ENCODE measurements around the gene FCHSD2. TPM values are rescaled to one million over a fixed set of nuclear protein-coding genes. Genes with fewer than 3 reads are reported as not detected.

FCHSD2 gene
- total RNA-seq, 2 donors from 2014 or later = 56.5 to 75.3 TPM

DNA sequence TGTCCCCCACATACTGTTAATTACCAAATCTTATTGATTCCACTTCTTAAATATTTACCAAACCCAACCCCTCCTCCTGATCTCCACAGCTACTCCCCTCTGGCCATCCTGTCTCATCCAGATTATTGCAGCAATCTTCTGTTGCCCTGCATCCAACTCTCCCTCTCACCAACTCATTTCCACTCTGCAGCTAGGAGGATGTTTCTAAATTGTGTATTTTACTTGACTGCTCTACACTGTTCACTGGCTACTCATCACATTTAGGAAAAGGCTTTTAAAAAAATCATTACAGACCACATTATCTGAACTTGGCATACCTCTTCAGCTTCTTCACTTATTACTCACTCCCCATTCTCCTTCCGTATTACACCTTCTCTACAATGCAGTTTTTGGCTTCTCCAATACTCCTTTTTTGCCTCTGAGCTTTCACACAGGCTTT lies 210.0 kb downstream of the FCHSD2 start:
- DNase-seq (ENCODE audit: low spot score) (no peak), ATAC-seq (ENCODE audit: insufficient number of reproducible peaks, low FRiP score, low read depth) (no peak)
- H3K36me3 ChIP-seq = no peaks in the 10 kb centered on the region
- no peaks in the 10 kb centered on the region for H3K27me3 ChIP-seq (replicated peaks; ENCODE audit: insufficient read depth)
- TF ChIP-seq, protein P1, sequence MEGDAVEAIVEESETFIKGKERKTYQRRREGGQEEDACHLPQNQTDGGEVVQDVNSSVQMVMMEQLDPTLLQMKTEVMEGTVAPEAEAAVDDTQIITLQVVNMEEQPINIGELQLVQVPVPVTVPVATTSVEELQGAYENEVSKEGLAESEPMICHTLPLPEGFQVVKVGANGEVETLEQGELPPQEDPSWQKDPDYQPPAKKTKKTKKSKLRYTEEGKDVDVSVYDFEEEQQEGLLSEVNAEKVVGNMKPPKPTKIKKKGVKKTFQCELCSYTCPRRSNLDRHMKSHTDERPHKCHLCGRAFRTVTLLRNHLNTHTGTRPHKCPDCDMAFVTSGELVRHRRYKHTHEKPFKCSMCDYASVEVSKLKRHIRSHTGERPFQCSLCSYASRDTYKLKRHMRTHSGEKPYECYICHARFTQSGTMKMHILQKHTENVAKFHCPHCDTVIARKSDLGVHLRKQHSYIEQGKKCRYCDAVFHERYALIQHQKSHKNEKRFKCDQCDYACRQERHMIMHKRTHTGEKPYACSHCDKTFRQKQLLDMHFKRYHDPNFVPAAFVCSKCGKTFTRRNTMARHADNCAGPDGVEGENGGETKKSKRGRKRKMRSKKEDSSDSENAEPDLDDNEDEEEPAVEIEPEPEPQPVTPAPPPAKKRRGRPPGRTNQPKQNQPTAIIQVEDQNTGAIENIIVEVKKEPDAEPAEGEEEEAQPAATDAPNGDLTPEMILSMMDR (IDR thresholded peaks at IDR 0.05) = no peak
- no peak overlapping the region for H3K27ac ChIP-seq
- no peak overlapping the region for H3K4me3 ChIP-seq
- no peaks in the 10 kb centered on the region for H3K9me3 ChIP-seq
- H3K4me1 ChIP-seq (ENCODE audit: control insufficient read depth in 1 of 2, low read depth in 2 of 2) = peaks cover 23 to 33% of the 10 kb centered on the region in 2 donors

DNA sequence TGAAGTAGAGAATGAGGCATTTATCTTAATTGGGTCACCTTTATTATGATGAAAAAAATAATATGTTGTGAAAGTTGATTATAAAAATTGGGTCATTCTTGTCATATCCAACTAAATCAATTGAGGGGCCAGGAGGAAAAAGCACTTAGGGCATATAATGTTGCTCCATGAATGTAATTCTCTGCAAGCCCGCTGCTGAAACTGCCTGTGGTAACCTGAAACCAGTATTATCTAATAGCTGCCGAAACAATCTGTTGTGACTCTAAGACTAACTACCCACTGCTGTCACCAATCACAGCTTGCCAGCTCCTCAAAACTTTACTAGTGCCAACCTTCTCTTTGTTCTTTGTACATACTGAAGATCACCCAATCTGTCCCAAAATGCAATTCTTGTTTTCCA lies 212.1 kb downstream of the FCHSD2 start:
- peaks cover 5 to 20% of the 10 kb centered on the region in 2 donors for H3K4me1 ChIP-seq (ENCODE audit: control insufficient read depth in 1 of 2, low read depth in 2 of 2)
- TF ChIP-seq, protein P1 (IDR thresholded peaks at IDR 0.05) = no peak
- H3K27ac ChIP-seq = no peak overlapping the region
- H3K36me3 ChIP-seq = peaks cover 7% of the 10 kb centered on the region
- DNase-seq (ENCODE audit: low spot score) = no peak
- no peaks in the 10 kb centered on the region for H3K9me3 ChIP-seq
- no peak for ATAC-seq (ENCODE audit: insufficient number of reproducible peaks, low FRiP score, low read depth)
- H3K4me3 ChIP-seq = no peak overlapping the region
- H3K27me3 ChIP-seq (replicated peaks; ENCODE audit: insufficient read depth) = no peaks in the 10 kb centered on the region

DNA sequence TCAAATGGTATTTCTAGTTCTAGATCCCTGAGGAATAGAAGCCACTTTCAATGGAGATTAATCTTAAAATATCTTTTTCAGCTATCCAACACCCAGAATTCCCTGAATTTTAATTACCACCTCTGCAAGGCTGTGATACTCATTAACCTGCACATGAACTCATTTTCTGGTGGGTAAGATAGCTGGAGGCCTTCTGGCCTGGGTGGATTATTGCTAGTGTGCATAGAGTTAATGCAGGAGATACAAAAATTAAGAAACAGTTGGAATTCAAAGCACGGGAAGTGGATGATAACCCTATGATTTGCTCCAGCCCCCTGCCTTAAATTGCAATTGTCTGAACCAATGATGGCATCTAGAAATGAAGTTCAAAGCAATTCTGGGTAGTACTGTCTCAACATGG lies 212.9 kb downstream of the FCHSD2 start:
- Histone ChIP-seq H3K36me3 (peaks cover 7% of the 10 kb centered on the region), H3K4me3 (no peak overlapping the region), H3K4me1 (ENCODE audit: control insufficient read depth in 1 of 2, low read depth in 2 of 2) (peaks cover 2 to 17% of the 10 kb centered on the region in 2 donors), H3K9me3 (no peaks in the 10 kb centered on the region), H3K27me3 (replicated peaks; ENCODE audit: insufficient read depth) (no peaks in the 10 kb centered on the region), H3K27ac (no peak overlapping the region)
- no peak for DNase-seq (ENCODE audit: low spot score)
- ATAC-seq (ENCODE audit: insufficient number of reproducible peaks, low FRiP score, low read depth) = no peak
- TF ChIP-seq, protein P1 (IDR thresholded peaks at IDR 0.05) = no peak

DNA sequence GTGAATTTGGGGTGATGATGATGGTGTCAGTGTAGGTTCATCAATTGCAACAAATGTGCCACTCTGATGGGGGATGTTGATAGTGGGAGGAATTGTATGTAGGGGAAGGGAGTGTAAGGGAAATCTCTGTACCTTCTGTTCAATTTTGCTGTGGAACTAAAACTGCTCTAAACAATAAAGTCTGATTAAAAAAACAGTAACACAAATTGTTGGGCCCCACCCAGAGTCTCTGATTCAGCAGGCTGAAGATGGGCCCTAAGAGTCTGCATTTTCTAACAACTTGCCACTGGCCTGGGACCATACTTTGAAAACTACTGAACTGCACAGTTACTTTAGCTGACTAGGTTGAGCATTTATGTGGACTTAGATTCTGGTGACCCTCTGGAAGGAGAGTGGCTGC lies 214.7 kb downstream of the FCHSD2 start:
- Histone ChIP-seq H3K4me1 (ENCODE audit: control insufficient read depth in 1 of 2, low read depth in 2 of 2) (peaks cover 5 to 15% of the 10 kb centered on the region in 2 donors), H3K27me3 (replicated peaks; ENCODE audit: insufficient read depth) (no peaks in the 10 kb centered on the region), H3K27ac (no peak overlapping the region), H3K36me3 (peaks cover 7% of the 10 kb centered on the region), H3K4me3 (no peak overlapping the region), H3K9me3 (no peaks in the 10 kb centered on the region)
- TF ChIP-seq, protein P1 (IDR thresholded peaks at IDR 0.05) = no peak
- DNase-seq (ENCODE audit: low spot score) = no peak
- ATAC-seq (ENCODE audit: insufficient number of reproducible peaks, low FRiP score, low read depth) = no peak

DNA sequence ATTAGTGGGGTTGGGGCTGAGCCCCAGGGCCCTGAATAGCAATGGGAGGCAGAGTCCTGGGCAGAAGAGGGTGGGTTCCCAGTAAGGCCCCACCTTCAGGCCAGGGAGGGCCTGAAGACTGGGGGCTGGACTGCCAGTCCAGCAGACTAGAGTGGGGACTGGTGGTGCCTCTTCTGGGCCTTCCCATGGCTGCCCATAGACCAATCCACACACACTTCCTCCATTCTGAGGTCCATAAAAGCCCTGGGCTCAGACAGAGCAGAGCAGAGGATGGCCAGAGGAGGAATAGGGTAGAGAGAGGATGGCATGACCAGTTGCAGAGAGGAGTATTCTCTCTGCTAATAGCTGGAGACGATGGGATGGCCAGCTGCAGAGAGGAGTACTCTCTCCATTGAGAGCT lies 216.0 kb downstream of the FCHSD2 start:
- H3K9me3 ChIP-seq = no peaks in the 10 kb centered on the region
- ATAC-seq (ENCODE audit: insufficient number of reproducible peaks, low FRiP score, low read depth) (no peak), DNase-seq (ENCODE audit: low spot score) (no peak)
- H3K4me1 ChIP-seq (ENCODE audit: control insufficient read depth in 1 of 2, low read depth in 2 of 2) = peaks cover 5 to 24% of the 10 kb centered on the region in 2 donors
- H3K36me3 ChIP-seq = peaks cover 7% of the 10 kb centered on the region
- H3K27me3 ChIP-seq (replicated peaks; ENCODE audit: insufficient read depth) = no peaks in the 10 kb centered on the region
- no peak overlapping the region for H3K4me3 ChIP-seq
- TF ChIP-seq, protein P1 (IDR thresholded peaks at IDR 0.05) = no peak
- H3K27ac ChIP-seq = no peak overlapping the region

Measured in thoracic aorta (tissue), 2 donors.